ENCODE measurements around the gene XYLT1.

Gene XYLT1

GRCh38 chr16:17346621-17347569 lies 123.9 kb downstream of the XYLT1 start:
- no peak for TF ChIP-seq TCF12 (IDR thresholded peaks at IDR 0.05; ENCODE audit: low read depth)
- TF ChIP-seq CEBPB (IDR thresholded peaks at IDR 0.05) = no peak
- no peak for TF ChIP-seq EP300 (IDR thresholded peaks at IDR 0.05; ENCODE audit: borderline replicate concordance)
- TF ChIP-seq CREB1 (IDR thresholded peaks at IDR 0.05; ENCODE audit: low read depth) = no peak
- no peak for TF ChIP-seq NFIC (IDR thresholded peaks at IDR 0.05)
- TF ChIP-seq EGR1 (IDR thresholded peaks at IDR 0.05) = no peak
- no peak for TF ChIP-seq ZBTB7A (IDR thresholded peaks at IDR 0.05; ENCODE audit: low read depth)
- no peak for TF ChIP-seq TAF1 (IDR thresholded peaks at IDR 0.05; ENCODE audit: low read depth)

GRCh38 chr16:17345043-17345442 lies 125.7 kb downstream of the XYLT1 start:
- TF ChIP-seq ZBTB7A (IDR thresholded peaks at IDR 0.05; ENCODE audit: low read depth) = no peak
- TF ChIP-seq CREB1 (IDR thresholded peaks at IDR 0.05; ENCODE audit: low read depth) = no peak
- no peak for TF ChIP-seq EP300 (IDR thresholded peaks at IDR 0.05; ENCODE audit: borderline replicate concordance)
- no peak for TF ChIP-seq EGR1 (IDR thresholded peaks at IDR 0.05)
- no peak for TF ChIP-seq NFIC (IDR thresholded peaks at IDR 0.05)
- TF ChIP-seq RAD21 (IDR thresholded peaks at IDR 0.05; ENCODE audit: low read depth) = no peak
- no peak for TF ChIP-seq TEAD4 (IDR thresholded peaks at IDR 0.05)

GRCh38 chr16:17343728-17344127 lies 127.0 kb downstream of the XYLT1 start:
- no peak for TF ChIP-seq EP300 (IDR thresholded peaks at IDR 0.05; ENCODE audit: borderline replicate concordance)
- TF ChIP-seq CEBPB (IDR thresholded peaks at IDR 0.05) = no peak
- TF ChIP-seq, protein P1, sequence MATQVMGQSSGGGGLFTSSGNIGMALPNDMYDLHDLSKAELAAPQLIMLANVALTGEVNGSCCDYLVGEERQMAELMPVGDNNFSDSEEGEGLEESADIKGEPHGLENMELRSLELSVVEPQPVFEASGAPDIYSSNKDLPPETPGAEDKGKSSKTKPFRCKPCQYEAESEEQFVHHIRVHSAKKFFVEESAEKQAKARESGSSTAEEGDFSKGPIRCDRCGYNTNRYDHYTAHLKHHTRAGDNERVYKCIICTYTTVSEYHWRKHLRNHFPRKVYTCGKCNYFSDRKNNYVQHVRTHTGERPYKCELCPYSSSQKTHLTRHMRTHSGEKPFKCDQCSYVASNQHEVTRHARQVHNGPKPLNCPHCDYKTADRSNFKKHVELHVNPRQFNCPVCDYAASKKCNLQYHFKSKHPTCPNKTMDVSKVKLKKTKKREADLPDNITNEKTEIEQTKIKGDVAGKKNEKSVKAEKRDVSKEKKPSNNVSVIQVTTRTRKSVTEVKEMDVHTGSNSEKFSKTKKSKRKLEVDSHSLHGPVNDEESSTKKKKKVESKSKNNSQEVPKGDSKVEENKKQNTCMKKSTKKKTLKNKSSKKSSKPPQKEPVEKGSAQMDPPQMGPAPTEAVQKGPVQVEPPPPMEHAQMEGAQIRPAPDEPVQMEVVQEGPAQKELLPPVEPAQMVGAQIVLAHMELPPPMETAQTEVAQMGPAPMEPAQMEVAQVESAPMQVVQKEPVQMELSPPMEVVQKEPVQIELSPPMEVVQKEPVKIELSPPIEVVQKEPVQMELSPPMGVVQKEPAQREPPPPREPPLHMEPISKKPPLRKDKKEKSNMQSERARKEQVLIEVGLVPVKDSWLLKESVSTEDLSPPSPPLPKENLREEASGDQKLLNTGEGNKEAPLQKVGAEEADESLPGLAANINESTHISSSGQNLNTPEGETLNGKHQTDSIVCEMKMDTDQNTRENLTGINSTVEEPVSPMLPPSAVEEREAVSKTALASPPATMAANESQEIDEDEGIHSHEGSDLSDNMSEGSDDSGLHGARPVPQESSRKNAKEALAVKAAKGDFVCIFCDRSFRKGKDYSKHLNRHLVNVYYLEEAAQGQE (IDR thresholded peaks at IDR 0.05; ENCODE audit: low read depth) = no peak
- no peak for TF ChIP-seq TCF12 (IDR thresholded peaks at IDR 0.05; ENCODE audit: low read depth)
- no peak for TF ChIP-seq CREB1 (IDR thresholded peaks at IDR 0.05; ENCODE audit: low read depth)
- TF ChIP-seq TEAD4 (IDR thresholded peaks at IDR 0.05) = no peak
- TF ChIP-seq FOXM1 (IDR thresholded peaks at IDR 0.05; ENCODE audit: borderline replicate concordance, low read depth) = no peak
- TF ChIP-seq EGR1 (IDR thresholded peaks at IDR 0.05) = no peak
- no peak for TF ChIP-seq TAF1 (IDR thresholded peaks at IDR 0.05; ENCODE audit: low read depth)
- TF ChIP-seq RAD21 (IDR thresholded peaks at IDR 0.05; ENCODE audit: low read depth) = no peak
- TF ChIP-seq, protein P2, sequence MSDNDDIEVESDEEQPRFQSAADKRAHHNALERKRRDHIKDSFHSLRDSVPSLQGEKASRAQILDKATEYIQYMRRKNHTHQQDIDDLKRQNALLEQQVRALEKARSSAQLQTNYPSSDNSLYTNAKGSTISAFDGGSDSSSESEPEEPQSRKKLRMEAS (IDR thresholded peaks at IDR 0.05) = no peak
- TF ChIP-seq ZBTB7A (IDR thresholded peaks at IDR 0.05; ENCODE audit: low read depth) = no peak
- TF ChIP-seq NFIC (IDR thresholded peaks at IDR 0.05) = no peak
- TF ChIP-seq USF1 (IDR thresholded peaks at IDR 0.05) = no peak
- TF ChIP-seq YY1 (IDR thresholded peaks at IDR 0.05; ENCODE audit: low read depth) = no peak

DNA sequence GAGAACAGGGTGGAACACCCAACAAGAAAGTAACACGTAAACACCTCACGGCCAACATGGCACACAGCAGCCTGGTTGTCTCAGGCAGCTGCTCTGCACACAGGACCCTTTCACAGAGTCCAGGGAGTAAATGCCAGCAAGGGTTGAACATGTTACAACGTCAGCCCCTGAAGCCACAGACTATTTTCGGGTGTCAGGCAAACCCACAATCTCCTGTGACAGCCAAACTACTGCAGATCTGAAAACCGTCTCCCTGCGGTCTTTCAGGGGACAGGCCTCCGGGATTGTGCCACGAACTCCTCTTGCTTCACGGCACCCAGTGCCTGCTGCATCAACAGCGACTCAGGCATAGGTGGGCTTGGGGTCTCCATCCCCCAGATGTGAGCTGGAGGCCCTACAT lies 127.7 kb downstream of the XYLT1 start:
- TF ChIP-seq TCF12 (IDR thresholded peaks at IDR 0.05; ENCODE audit: low read depth) = no peak
- no peak for TF ChIP-seq EGR1 (IDR thresholded peaks at IDR 0.05)
- TF ChIP-seq, protein P1 (IDR thresholded peaks at IDR 0.05; ENCODE audit: low read depth) = no peak
- TF ChIP-seq CEBPB (IDR thresholded peaks at IDR 0.05) = no peak
- no peak for TF ChIP-seq USF1 (IDR thresholded peaks at IDR 0.05)
- no peak for TF ChIP-seq FOXM1 (IDR thresholded peaks at IDR 0.05; ENCODE audit: borderline replicate concordance, low read depth)
- no peak for TF ChIP-seq RAD21 (IDR thresholded peaks at IDR 0.05; ENCODE audit: low read depth)
- TF ChIP-seq TAF1 (IDR thresholded peaks at IDR 0.05; ENCODE audit: low read depth) = no peak
- TF ChIP-seq YY1 (IDR thresholded peaks at IDR 0.05; ENCODE audit: low read depth) = no peak
- TF ChIP-seq NFIC (IDR thresholded peaks at IDR 0.05) = no peak
- TF ChIP-seq EP300 (IDR thresholded peaks at IDR 0.05; ENCODE audit: borderline replicate concordance) = no peak
- TF ChIP-seq ZBTB7A (IDR thresholded peaks at IDR 0.05; ENCODE audit: low read depth) = no peak

DNA sequence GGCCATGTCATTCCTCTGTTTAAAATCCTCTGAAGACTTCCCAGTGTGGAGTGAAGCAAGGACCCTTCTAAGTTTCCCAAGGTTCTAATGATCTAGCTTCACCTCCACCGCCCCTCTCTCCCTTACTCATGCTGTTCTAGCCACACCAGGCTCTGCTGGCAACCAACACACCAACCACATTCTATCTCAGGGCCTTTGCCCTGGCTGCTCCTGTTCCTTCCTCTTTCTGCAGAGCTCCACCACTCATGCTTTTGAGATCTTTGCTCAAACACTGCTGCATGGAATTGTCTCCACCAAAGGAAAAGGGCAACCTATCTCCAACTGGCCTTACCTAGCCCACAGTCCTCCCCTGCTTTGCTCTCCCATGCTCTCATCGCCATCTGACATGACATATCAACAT lies 128.7 kb downstream of the XYLT1 start:
- TF ChIP-seq FOXM1 (IDR thresholded peaks at IDR 0.05; ENCODE audit: borderline replicate concordance, low read depth) (no peak), RAD21 (IDR thresholded peaks at IDR 0.05; ENCODE audit: low read depth) (no peak), NFIC (IDR thresholded peaks at IDR 0.05) (no peak), EP300 (IDR thresholded peaks at IDR 0.05; ENCODE audit: borderline replicate concordance) (no peak)

DNA sequence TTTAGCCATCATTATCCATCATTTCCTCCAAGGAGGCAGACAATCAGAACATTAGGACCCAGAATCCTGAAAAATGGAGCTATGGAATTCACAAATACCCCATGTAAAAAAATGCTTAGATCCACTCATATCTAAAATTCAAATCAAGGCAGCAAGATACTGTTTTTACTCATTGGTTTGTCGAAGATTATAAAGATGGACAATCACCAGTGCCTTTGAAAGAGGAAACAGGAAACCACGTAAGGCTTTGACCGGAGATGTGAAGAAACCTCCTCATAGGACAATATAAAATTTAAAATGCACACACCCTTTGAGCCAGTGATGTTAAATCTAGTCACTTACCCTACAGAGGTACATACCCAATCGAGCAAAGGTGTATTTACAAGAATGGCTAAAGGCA lies 130.0 kb downstream of the XYLT1 start:
- no peak for TF ChIP-seq CREB1 (IDR thresholded peaks at IDR 0.05; ENCODE audit: low read depth)
- TF ChIP-seq, protein P1 (IDR thresholded peaks at IDR 0.05; ENCODE audit: low read depth) = no peak
- TF ChIP-seq RAD21 (IDR thresholded peaks at IDR 0.05; ENCODE audit: low read depth) = no peak
- TF ChIP-seq, protein P2 (IDR thresholded peaks at IDR 0.05) = no peak
- TF ChIP-seq EGR1 (IDR thresholded peaks at IDR 0.05) = no peak
- TF ChIP-seq TCF12 (IDR thresholded peaks at IDR 0.05; ENCODE audit: low read depth) = no peak
- TF ChIP-seq TAF1 (IDR thresholded peaks at IDR 0.05; ENCODE audit: low read depth) = no peak
- TF ChIP-seq CEBPB (IDR thresholded peaks at IDR 0.05) = no peak
- TF ChIP-seq USF1 (IDR thresholded peaks at IDR 0.05) = no peak
- no peak for TF ChIP-seq FOXM1 (IDR thresholded peaks at IDR 0.05; ENCODE audit: borderline replicate concordance, low read depth)
- no peak for TF ChIP-seq NFIC (IDR thresholded peaks at IDR 0.05)
- no peak for TF ChIP-seq YY1 (IDR thresholded peaks at IDR 0.05; ENCODE audit: low read depth)
- no peak for TF ChIP-seq EP300 (IDR thresholded peaks at IDR 0.05; ENCODE audit: borderline replicate concordance)
- TF ChIP-seq TEAD4 (IDR thresholded peaks at IDR 0.05) = no peak
- no peak for TF ChIP-seq ZBTB7A (IDR thresholded peaks at IDR 0.05; ENCODE audit: low read depth)

Measured in Ishikawa (cell line).